ENCODE results near the gene GPC4. TPM values are rescaled to one million over a fixed set of nuclear protein-coding genes. Genes with fewer than 3 reads are reported as not detected.

The GPC4 gene
- total and polyA plus RNA-seq, 2 donors (not counting 3 experiments of a cell fraction or from before 2014, with no cell fraction given) = 0.20 TPM; not detected in 1

GRCh38 chrX:133412246-133412645 is 3.0 kb downstream of the GPC4 start:
- Histone ChIP-seq H3K4me3 (replicated peaks in 1 of 3; ENCODE audit: insufficient read depth in 1 of 3, low read depth in 1 of 3, low read length in 3 of 3) (no peak overlapping the region), H3K4me2 (ENCODE audit: insufficient read depth, low read length) (no peak overlapping the region), H3K27ac (ENCODE audit: insufficient read depth, low read depth, low read length) (no peak overlapping the region), H3K9ac (replicated peaks; ENCODE audit: extremely low read depth, insufficient read depth, low read length) (no peak overlapping the region), H3K79me2 (ENCODE audit: control insufficient read depth, insufficient read depth, low read length) (no peaks in the 10 kb centered on the region), H3K36me3 (ENCODE audit: control insufficient read depth in 2 of 2, extremely low read depth in 1 of 2, insufficient read depth in 2 of 2, low read length in 2 of 2) (no peaks in the 10 kb centered on the region), H3K9me3 (replicated peaks; ENCODE audit: control insufficient read depth, insufficient read depth, low read length) (no peaks in the 10 kb centered on the region), H4K20me1 (replicated peaks; ENCODE audit: control insufficient read depth, extremely low read depth, insufficient read depth, low read length) (no peaks in the 10 kb centered on the region), H2AFZ (ENCODE audit: low read depth, low read length) (no peak overlapping the region), H3K27me3 (ENCODE audit: control insufficient read depth in 2 of 2, insufficient read depth in 2 of 2, low read length in 2 of 2) (peaks cover 7 to 23% of the 10 kb centered on the region in 2 experiments), H3K9me1 (replicated peaks; ENCODE audit: control insufficient read depth, extremely low read depth, insufficient read depth, low read length) (no peaks in the 10 kb centered on the region), H3K4me1 (ENCODE audit: control insufficient read depth, extremely low read depth, insufficient read depth, low read length) (no peaks in the 10 kb centered on the region)
- FAIRE-seq (no peak), DNase-seq (ENCODE audit: low read depth, low spot score) (no peak)
- TF ChIP-seq FOS (IDR thresholded peaks at IDR 0.05; ENCODE audit: borderline replicate concordance, insufficient read depth, low read length) (no peak), MAX (IDR thresholded peaks at IDR 0.05; ENCODE audit: insufficient read depth, insufficient read length) (no peak), MYC (IDR thresholded peaks at IDR 0.05; ENCODE audit: low read depth, low read length) (no peak), POLR2A (IDR thresholded peaks at IDR 0.05; ENCODE audit: low read depth, low read length) (no peak), CTCF (IDR thresholded peaks at IDR 0.05; ENCODE audit: extremely low read depth in 1 of 2, insufficient read depth in 1 of 2, low read depth in 1 of 2, low read length in 2 of 2) (no peak), GATA2 (IDR thresholded peaks at IDR 0.05; ENCODE audit: insufficient read depth, insufficient read length, low read depth, low read length) (no peak)
- dilution Hi-C loops (cut with MboI; ENCODE audit: extremely low pct_ligation_motif_present, low sequenced_read_pairs) = no loop called here
- intact Hi-C loops (cut with micrococcal nuclease) = no loop called here
- ChIA-PET CTCF (no interaction called here), POLR2A (no interaction called here)
- BruUV-seq (replicated peaks) = no TSS peak

- H3K36me3 ChIP-seq (ENCODE audit: control insufficient read depth in 2 of 2, extremely low read depth in 1 of 2, insufficient read depth in 2 of 2, low read length in 2 of 2) = no peaks in the 10 kb centered on the region
- peaks cover 3 to 11% of the 10 kb centered on the region in 2 experiments for H3K27me3 ChIP-seq (ENCODE audit: control insufficient read depth in 2 of 2, insufficient read depth in 2 of 2, low read length in 2 of 2)
- intact Hi-C loops (cut with micrococcal nuclease) = no loop called here
- no peaks in the 10 kb centered on the region for H3K9me1 ChIP-seq (replicated peaks; ENCODE audit: control insufficient read depth, extremely low read depth, insufficient read depth, low read length)
- H3K9ac ChIP-seq (replicated peaks; ENCODE audit: extremely low read depth, insufficient read depth, low read length) = no peak overlapping the region
- POLR2A ChIA-PET = no interaction called here
- no peak overlapping the region for H2AFZ ChIP-seq (ENCODE audit: low read depth, low read length)
- no peak for TF ChIP-seq MAX (IDR thresholded peaks at IDR 0.05; ENCODE audit: insufficient read depth, insufficient read length)
- no peak for TF ChIP-seq EZH2 (IDR thresholded peaks at IDR 0.05; ENCODE audit: borderline replicate concordance, low read depth, low read length, severe bottlenecking)
- TF ChIP-seq POLR2AphosphoS5 (IDR thresholded peaks at IDR 0.05; ENCODE audit: insufficient read depth, low read depth, low read length) = no peak
- no peak for TF ChIP-seq JUN (IDR thresholded peaks at IDR 0.05; ENCODE audit: borderline replicate concordance, insufficient read depth, insufficient read length, low read depth)
- TF ChIP-seq FOS (IDR thresholded peaks at IDR 0.05; ENCODE audit: borderline replicate concordance, insufficient read depth, low read length) = no peak
- H3K4me2 ChIP-seq (ENCODE audit: insufficient read depth, low read length) = no peak overlapping the region
- no peaks in the 10 kb centered on the region for H4K20me1 ChIP-seq (replicated peaks; ENCODE audit: control insufficient read depth, extremely low read depth, insufficient read depth, low read length)
- dilution Hi-C loops (cut with MboI; ENCODE audit: extremely low pct_ligation_motif_present, low sequenced_read_pairs) = no loop called here
- H3K4me3 ChIP-seq (replicated peaks in 1 of 3; ENCODE audit: insufficient read depth in 1 of 3, low read depth in 1 of 3, low read length in 3 of 3) = no peak overlapping the region
- DNase-seq (ENCODE audit: low read depth, low spot score) = no peak
- no peak overlapping the region for H3K27ac ChIP-seq (ENCODE audit: insufficient read depth, low read depth, low read length)
- BruUV-seq (replicated peaks) = no TSS peak
- CTCF ChIA-PET = no interaction called here
- H3K79me2 ChIP-seq (ENCODE audit: control insufficient read depth, insufficient read depth, low read length) = no peaks in the 10 kb centered on the region
- no peaks in the 10 kb centered on the region for H3K9me3 ChIP-seq (replicated peaks; ENCODE audit: control insufficient read depth, insufficient read depth, low read length)
- H3K4me1 ChIP-seq (ENCODE audit: control insufficient read depth, extremely low read depth, insufficient read depth, low read length) = no peaks in the 10 kb centered on the region
- FAIRE-seq = no peak
Measured at GRCh38 chrX:133410550-133410949, 4.7 kb downstream of the GPC4 start.

Measured in endothelial cell of umbilical vein (primary cell).